Measurements from ENCODE around the gene BRINP2. TPM values are rescaled to one million over a fixed set of nuclear protein-coding genes. Genes with fewer than 3 reads are reported as not detected.

The BRINP2 gene
- total RNA-seq, 1 experiment from 2014 or later: 0.24 TPM

DNA sequence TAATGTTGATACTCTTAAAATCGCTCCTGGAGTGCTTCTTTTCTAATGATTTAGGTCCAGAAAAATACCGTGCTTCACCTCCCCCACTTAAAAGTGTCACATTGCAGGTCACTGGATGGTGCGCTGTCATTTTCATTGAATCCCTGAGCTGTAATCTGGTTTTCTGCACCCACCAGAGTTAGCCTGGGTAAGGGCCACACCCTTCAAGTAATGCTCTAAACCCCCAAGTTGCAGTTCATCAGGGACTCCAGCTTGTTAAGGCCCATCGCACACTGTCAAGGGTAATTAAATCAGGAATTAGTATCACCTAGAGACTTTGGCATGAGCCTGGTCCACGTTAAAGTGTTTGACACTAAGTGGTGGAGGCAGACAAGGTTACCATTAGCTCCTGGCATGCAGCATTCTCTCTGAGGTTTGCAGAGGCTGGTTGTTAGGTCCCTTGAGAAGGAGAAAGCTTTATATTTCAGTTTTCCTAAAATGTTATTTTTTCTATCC lies 40.3 kb upstream of the BRINP2 start:
- H3K4me1 Mint-ChIP-seq: peaks cover 9% of the 10 kb centered on the region
- H3K27ac Mint-ChIP-seq: no peak overlapping the region
- no peaks in the 10 kb centered on the region for H3K9me3 Mint-ChIP-seq
- no peak for DNase-seq (ENCODE audit: low spot score)
- ChIA-PET CTCF (no interaction called here), POLR2A (no interaction called here)
- ATAC-seq: no peak
- no peak for TF ChIP-seq PRRX2 (CRISPR knock-in tag; IDR thresholded peaks at IDR 0.05)
- H3K27me3 Mint-ChIP-seq (ENCODE audit: low read depth): no peaks in the 10 kb centered on the region
- H3K36me3 Mint-ChIP-seq: no peaks in the 10 kb centered on the region
- no peak overlapping the region for H3K4me3 Mint-ChIP-seq

DNA sequence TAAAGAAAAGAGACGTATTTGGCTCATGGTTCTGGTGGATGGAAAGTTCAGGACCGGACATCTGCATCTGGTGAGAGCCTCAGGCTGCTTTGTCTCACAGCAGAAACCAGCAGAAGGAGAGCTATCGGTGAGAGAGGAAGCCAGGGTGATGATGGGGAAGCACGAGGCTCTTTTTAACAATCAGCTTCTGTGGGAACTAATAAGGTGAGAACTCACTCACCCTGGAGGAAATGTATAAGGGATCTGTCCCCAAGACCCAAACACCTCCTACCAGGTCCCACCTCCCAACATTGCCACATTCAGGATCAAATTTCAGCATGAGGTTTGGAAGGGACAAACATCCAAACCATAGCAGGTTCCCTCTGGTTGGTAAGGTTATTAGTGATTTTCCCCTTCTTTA lies 39.0 kb upstream of the BRINP2 start:
- no peaks in the 10 kb centered on the region for H3K9me3 Mint-ChIP-seq
- peaks cover 9% of the 10 kb centered on the region for H3K4me1 Mint-ChIP-seq
- H3K27ac Mint-ChIP-seq: no peak overlapping the region
- no peak overlapping the region for H3K4me3 Mint-ChIP-seq
- no peak for TF ChIP-seq ARID4B (CRISPR knock-in tag; IDR thresholded peaks at IDR 0.05; ENCODE audit: borderline replicate concordance)
- no peak for TF ChIP-seq FOXP1 (CRISPR knock-in tag; IDR thresholded peaks at IDR 0.05; ENCODE audit: borderline replicate concordance)
- TF ChIP-seq HMGA2 (CRISPR knock-in tag; IDR thresholded peaks at IDR 0.05): no peak
- TF ChIP-seq ZMAT4 (CRISPR knock-in tag; IDR thresholded peaks at IDR 0.05): no peak
- TF ChIP-seq ZBTB21 (CRISPR knock-in tag; IDR thresholded peaks at IDR 0.05; ENCODE audit: borderline replicate concordance): no peak
- no peak for TF ChIP-seq NR3C1 (CRISPR knock-in tag; conservative IDR thresholded peaks at IDR 0.05; ENCODE audit: low read depth)
- no peak for TF ChIP-seq MXD4 (CRISPR knock-in tag; IDR thresholded peaks at IDR 0.05; ENCODE audit: borderline replicate concordance)
- ATAC-seq: no peak; the same call in 1 of the 2 replicates
- POLR2A ChIA-PET: no interaction called here
- no peaks in the 10 kb centered on the region for H3K36me3 Mint-ChIP-seq
- H3K27me3 Mint-ChIP-seq (ENCODE audit: low read depth): no peaks in the 10 kb centered on the region
- no peak for DNase-seq (ENCODE audit: low spot score)
- CTCF ChIA-PET: interaction anchor here (1.0 to 1.4 kb wide), 2 partner anchors 50 to 183 kb away, joined by 3 read pairs; no protein-coding TSS in a partner anchor

DNA sequence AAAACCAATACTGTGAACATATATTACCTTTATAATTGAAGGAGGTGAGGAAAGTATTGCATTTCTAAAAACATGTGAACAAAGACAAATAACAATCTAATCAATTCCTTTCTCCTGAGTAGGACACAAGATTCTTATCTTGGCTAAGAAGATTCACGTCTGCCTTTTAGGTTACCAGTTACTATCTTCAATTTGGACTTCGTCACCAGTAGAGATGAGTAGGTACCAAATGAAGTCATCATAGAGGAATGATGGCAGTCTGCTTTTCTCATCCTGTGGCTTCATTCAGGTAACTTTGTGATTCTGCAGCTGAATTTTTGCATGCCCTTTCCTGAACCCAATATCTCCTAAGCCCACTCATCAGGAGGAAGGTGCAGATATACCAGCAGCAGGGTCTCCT lies 38.6 kb upstream of the BRINP2 start:
- ATAC-seq: no peak
- CTCF ChIA-PET: interaction anchor here (1.0 to 1.4 kb wide), 2 partner anchors 50 to 183 kb away, joined by 3 read pairs; no protein-coding TSS in a partner anchor
- DNase-seq (ENCODE audit: low spot score): no peak
- TF ChIP-seq PREB (CRISPR knock-in tag; IDR thresholded peaks at IDR 0.05; ENCODE audit: borderline replicate concordance) (no peak), SMAD3 (CRISPR knock-in tag; IDR thresholded peaks at IDR 0.05; ENCODE audit: borderline replicate concordance) (no peak), ZNF138 (CRISPR knock-in tag; conservative IDR thresholded peaks at IDR 0.05) (no peak), IRF1 (CRISPR knock-in tag; IDR thresholded peaks at IDR 0.05) (no peak), CREM (CRISPR knock-in tag; IDR thresholded peaks at IDR 0.05) (no peak), SOX15 (CRISPR knock-in tag; IDR thresholded peaks at IDR 0.05) (no peak), FOXP4 (CRISPR knock-in tag; IDR thresholded peaks at IDR 0.05) (no peak), USF1 (CRISPR knock-in tag; IDR thresholded peaks at IDR 0.05) (no peak), ZNF671 (CRISPR knock-in tag; IDR thresholded peaks at IDR 0.05) (no peak), EMX1 (CRISPR knock-in tag; IDR thresholded peaks at IDR 0.05) (no peak), ZNF416 (CRISPR knock-in tag; IDR thresholded peaks at IDR 0.05) (no peak), ATF3 (CRISPR knock-in tag; conservative IDR thresholded peaks at IDR 0.05) (no peak), NFATC4 (CRISPR knock-in tag; IDR thresholded peaks at IDR 0.05) (no peak)

More for the DNA sequence above, 38.6 kb upstream of the BRINP2 start:
- Mint-ChIP-seq H3K27me3 (ENCODE audit: low read depth) (no peaks in the 10 kb centered on the region), H3K36me3 (no peaks in the 10 kb centered on the region), H3K27ac (no peak overlapping the region), H3K4me1 (peaks cover 9% of the 10 kb centered on the region), H3K4me3 (no peak overlapping the region), H3K9me3 (no peaks in the 10 kb centered on the region)
- POLR2A ChIA-PET: no interaction called here
